HepG2 (cell line): ENCODE measurements around the gene TUBAL3. TPM values are rescaled to one million over a fixed set of nuclear protein-coding genes. Genes with fewer than 3 reads are reported as not detected.

Source experiments
- ATAC-seq: fragments of 200-7000 bp; cut with Tn5 transposase; 3 replicates; pipeline ENCODE4 v1.9.1; 2020; ENCODE audit warnings: mild to moderate bottlenecking, moderate library complexity
- BruUV-seq: library from RNA; stranded (reverse); fragments of 400-500 nt; replicated peaks from 2 replicates; lab custom pipeline; 2021; lab: Mats Ljungman, UMichigan
- CTCF ChIA-PET: fragments of 300-600 bp; formaldehyde crosslinking; extraction: SDS; loops from one replicate; lab custom pipeline; 2021; ENCODE audit warnings: low total read pairs, inconsistent platforms, low intra/inter-chr PET ratio; lab: Yijun Ruan, JAX
- POLR2A ChIA-PET: fragments of 350-600 bp; sonication (Branson Sonifier 250); formaldehyde crosslinking; loops from one replicate; lab custom pipeline; 2020; ENCODE audit warnings: antibody characterized with exemption, inconsistent platforms; lab: Yijun Ruan, JAX
- DNase-seq: peaks from one replicate; pipeline ENCODE4 v3.0.0-alpha.2; 2015; ENCODE audit warnings: low spot score
- FAIRE-seq: peaks from 3 replicates; lab custom pipeline; 2011; peaks lifted over from hg19 to GRCh38; lab: Jason Lieb, UNC
- H2AFZ ChIP-seq: one replicate; pipeline ENCODE4 v1.6.1; 2011; ENCODE audit warnings: low read length, inconsistent platforms
- H3K27ac ChIP-seq: fragments of 300-600 bp; 3 replicates; pipeline ENCODE4 v1.8.0; 2011; ENCODE audit warnings: mixed run types, mild to moderate bottlenecking, mixed read lengths, low read length, inconsistent platforms; ENCODE audit not compliant: insufficient read depth; ENCODE audit errors: extremely low read length
- H3K27me3 ChIP-seq, 2 experiments: fragments of 200-600 bp in 1 of 2; 2 replicates in 1 of 2; 3 replicates in 1 of 2; pipeline versions ENCODE4 v1.6.0 to v1.8.0; 2011; ENCODE audit warnings: low read length in 2 of 2, mild to moderate bottlenecking in 2 of 2, moderate library complexity in 2 of 2, inconsistent platforms in 1 of 2; ENCODE audit not compliant: insufficient read depth in 2 of 2, control insufficient read depth in 1 of 2
- H3K36me3 ChIP-seq, 2 experiments: fragments of 200-600 bp in 1 of 2; replicated peaks in 1 of 2; 2 replicates in 1 of 2; 3 replicates in 1 of 2; pipeline versions ENCODE4 v1.5.1 to v1.8.0; 2011; ENCODE audit warnings: low read length in 2 of 2, inconsistent platforms in 1 of 2; ENCODE audit not compliant: insufficient read depth in 2 of 2, control insufficient read depth in 1 of 2
- H3K4me1 ChIP-seq: 2 replicates; pipeline ENCODE4 v1.5.1; 2012; ENCODE audit warnings: low read length, inconsistent platforms; ENCODE audit not compliant: insufficient read depth
- H3K4me2 ChIP-seq: 2 replicates; pipeline ENCODE4 v1.6.0; 2011; ENCODE audit warnings: low read depth, low read length, inconsistent platforms
- H3K4me3 ChIP-seq, 3 experiments: fragments of 200-600 bp in 1 of 3; sonication (generic), shearing (Covaris generic) in 1 of 3; replicated peaks in 1 of 3; 2 replicates each; pipeline ENCODE4 v1.5.1; 2011 to 2016; ENCODE audit warnings: low read length in 3 of 3, inconsistent platforms in 2 of 3, low read depth in 2 of 3, mild to moderate bottlenecking in 2 of 3, control low read depth in 1 of 3, mixed read lengths in 1 of 3; ENCODE audit not compliant: insufficient read depth in 1 of 3
- H3K79me2 ChIP-seq: one replicate; pipeline ENCODE4 v1.6.1; 2011; ENCODE audit warnings: low read length, inconsistent platforms; ENCODE audit not compliant: insufficient read depth
- H3K9ac ChIP-seq: 2 replicates; pipeline ENCODE4 v1.6.0; 2011; ENCODE audit warnings: mild to moderate bottlenecking, low read depth, low read length, inconsistent platforms; ENCODE audit not compliant: insufficient read depth
- H3K9me3 ChIP-seq: 2 replicates; pipeline ENCODE4 v1.5.1; 2012; ENCODE audit warnings: mild to moderate bottlenecking, low read length
- H4K20me1 ChIP-seq: 2 replicates; pipeline ENCODE4 v1.6.0; 2011; ENCODE audit warnings: inconsistent platforms, mild to moderate bottlenecking, low read length, moderate library complexity; ENCODE audit not compliant: insufficient read depth
- BHLHE40 ChIP-seq: IDR thresholded peaks from 2 replicates; pipeline ENCODE4 v1.6.1; 2011; ENCODE audit warnings: low read length, improper control_type of control experiment
- CEBPB ChIP-seq: IDR thresholded peaks from 2 replicates; pipeline ENCODE4 v1.6.1; 2011; ENCODE audit warnings: low read depth, low read length, improper control_type of control experiment, borderline replicate concordance
- CEBPG ChIP-seq: IDR thresholded peaks from 2 replicates; pipeline ENCODE4 v1.6.1; 2016
- CTCF ChIP-seq: sonication (generic); formaldehyde crosslinking; IDR thresholded peaks from 2 replicates; pipeline ENCODE4 v1.5.0; 2020; ENCODE audit warnings: mild to moderate bottlenecking, missing genetic modification reagents, moderate library complexity
- FOSL2 ChIP-seq: sonication (generic); formaldehyde crosslinking; IDR thresholded peaks from 2 replicates; pipeline ENCODE4 v1.4.0; 2020; ENCODE audit warnings: missing genetic modification reagents
- FOXA1 ChIP-seq, 2 experiments: fragments of 450-650 bp in 1 of 2; sonication (generic) in 1 of 2; formaldehyde crosslinking in 1 of 2; IDR thresholded peaks; 2 replicates each; pipeline versions ENCODE4 v1.4.0 to v1.6.1; 2016 to 2020; ENCODE audit warnings: missing genetic modification reagents in 1 of 2
- GATAD2A ChIP-seq: IDR thresholded peaks from 2 replicates; pipeline ENCODE4 v1.6.1; 2016
- GTF2F1 ChIP-seq: fragments of 150-350 bp; IDR thresholded peaks from 2 replicates; pipeline ENCODE4 v1.6.1; 2014; ENCODE audit warnings: low read length
- RAD21 ChIP-seq: fragments of 450-650 bp; formaldehyde crosslinking; IDR thresholded peaks from 2 replicates; pipeline ENCODE4 v1.5.0; 2020; ENCODE audit warnings: mild to moderate bottlenecking
- RORA ChIP-seq: sonication (generic); formaldehyde crosslinking; IDR thresholded peaks from 2 replicates; pipeline ENCODE4 v1.5.0; 2020; ENCODE audit warnings: mild to moderate bottlenecking, missing genetic modification reagents, moderate library complexity
- RXRB ChIP-seq: IDR thresholded peaks from 2 replicates; pipeline ENCODE4 v1.6.1; 2016; ENCODE audit warnings: borderline replicate concordance, missing genetic modification reagents, missing compliant biosample characterization
- SMC3 ChIP-seq: IDR thresholded peaks from 2 replicates; pipeline ENCODE4 v1.6.1; 2011; ENCODE audit warnings: low read length, improper control_type of control experiment
- STAG1 ChIP-seq: sonication (generic); formaldehyde crosslinking; IDR thresholded peaks from 2 replicates; pipeline ENCODE4 v1.4.0; 2020; ENCODE audit warnings: missing genetic modification reagents
- WGBS: methylation state at CpG from one replicate; pipeline ENCODE4 v1.1.6; 2017; ENCODE audit warnings: low lambda C conversion rate; 5-methylcytosine and 5-hydroxymethylcytosine counted together
- in situ Hi-C: cut with HindIII; loops from 2 replicates; pipeline ENCODE4 v1.10.0; 2017; ENCODE audit warnings: low pct_unique_long_range_greater_than_20kb; ENCODE audit not compliant: extremely low pct_ligation_motif_present
- intact Hi-C: fragments of 100-400 bp; cut with micrococcal nuclease; formaldehyde crosslinking; loops from one replicate; pipeline ENCODE4 v1.10.0; 2022; ENCODE audit not compliant: unreplicated experiment
- polyA plus RNA-seq, 8 experiments: library from polyadenylated mRNA; depleted of rRNA in 3 of 8; stranded (reverse) in 7 of 8; unstranded in 1 of 8; fragments of >200 nt; fragmentation: Illumina TruSeq in 4 of 8; extraction: Trizol in 4 of 8; gene quantifications; 2 replicates each; pipeline versions ENCODE4 v1.2.1 to v1.2.3, GENCODE V29; 2011 to 2016; ENCODE audit warnings: low read depth in 4 of 8, missing spikeins in 1 of 8, mixed read lengths in 1 of 8; ENCODE audit not compliant: insufficient read depth in 1 of 8
- total RNA-seq, 5 experiments: library from RNA; depleted of rRNA; stranded (reverse); fragments of >200 nt; fragmentation: Illumina TruSeq; extraction: Trizol; gene quantifications; 2 replicates each; pipeline ENCODE4 v1.2.3, GENCODE V29; 2016; ENCODE audit warnings: low read depth in 1 of 5

The TUBAL3 gene
- total and polyA plus RNA-seq, 2 of the 13 experiments (the other 11 are each of a cell fraction or from before 2014, with no cell fraction given): 0.07 to 0.26 TPM

DNA sequence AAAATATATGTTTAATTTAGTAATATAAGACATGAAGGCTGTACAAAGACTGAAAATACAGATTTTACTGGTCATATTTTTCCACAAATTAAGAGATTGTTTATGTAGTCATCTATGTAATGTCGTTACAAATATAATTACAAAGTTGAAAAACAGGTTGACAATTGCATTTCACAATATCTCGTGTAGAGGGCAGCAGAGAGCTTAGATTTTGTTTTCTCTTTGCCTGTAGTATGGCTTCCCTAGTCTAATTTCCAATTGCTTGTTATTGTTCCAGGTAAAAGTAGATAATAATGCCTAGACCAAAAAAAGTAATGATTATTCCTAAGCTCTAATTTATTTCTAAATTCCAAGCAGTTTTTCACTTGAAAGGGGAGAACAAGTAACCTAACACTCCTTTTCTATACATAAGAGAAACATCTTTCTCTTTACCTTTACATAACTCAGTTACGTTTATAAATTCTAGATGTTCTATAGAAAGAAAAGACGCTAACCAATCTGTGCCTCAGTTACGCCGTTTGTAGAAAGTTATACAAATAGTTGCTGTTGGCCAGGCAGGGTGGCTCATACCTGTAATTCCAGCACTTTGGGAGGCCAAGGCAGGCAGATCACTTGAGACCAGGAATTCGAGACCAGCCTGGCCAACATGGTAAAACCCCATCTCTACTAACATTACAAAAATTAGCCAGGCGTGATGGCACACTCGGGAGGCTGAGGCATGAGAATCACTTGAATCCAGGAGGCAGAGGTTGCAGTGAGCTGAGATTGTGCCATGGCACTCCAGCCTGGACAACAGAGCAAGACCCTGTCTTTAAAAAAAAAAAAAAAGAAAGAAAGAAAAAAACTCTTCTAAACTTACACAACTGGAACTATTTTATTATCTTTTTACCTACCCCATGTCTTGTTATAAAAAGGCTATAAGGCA, 37.7 kb upstream of the TUBAL3 start:
- Histone ChIP-seq H3K36me3 (peaks cover 0 to 2% of the 10 kb centered on the region in 2 experiments; a peak in 4 of 5 replicates), H3K79me2 (peaks cover 9% of the 10 kb centered on the region), H3K27me3 (no peaks in the 10 kb centered on the region), H3K4me1 (peaks cover 5% of the 10 kb centered on the region), H3K4me2 (no peak overlapping the region), H3K9me3 (no peaks in the 10 kb centered on the region), H3K4me3 (no peak overlapping the region), H3K9ac (no peak overlapping the region), H2AFZ (no peak overlapping the region), H3K27ac (no peak overlapping the region), H4K20me1 (no peaks in the 10 kb centered on the region)
- ChIA-PET CTCF (interaction anchor here (0.9 to 2.9 kb wide), 4 partner anchors 181 to 627 kb away, joined by 3 to 31 read pairs (median 3); no protein-coding TSS in a partner anchor), POLR2A (interaction anchor here (0.7 to 1.8 kb wide), 2 partner anchors 106 to 242 kb away, joined by 3 to 7 read pairs; partner anchors contain the start of gene TASOR2)
- ATAC-seq (no peak), FAIRE-seq (no peak), DNase-seq (peak; percentile 43)
- BruUV-seq: no TSS peak
- TF ChIP-seq FOXA1 (IDR thresholded peaks at IDR 0.05) (no peak), FOXA1 (CRISPR knock-in tag; IDR thresholded peaks at IDR 0.05) (0 out of 2 replicates have a peak, but pooled peaks have one; percentile 13), RAD21 (CRISPR knock-in tag) (peak; percentile 65), RORA (CRISPR knock-in tag) (0 out of 2 replicates have a peak, but pooled peaks have one; percentile 37), FOSL2 (CRISPR knock-in tag) (no peak), BHLHE40 (no peak), GTF2F1 (no peak), SMC3 (peak; percentile 84), CTCF (CRISPR knock-in tag) (peak; percentile 74), CEBPB (peak; percentile 76), RXRB (CRISPR knock-in tag) (peak; percentile 11; the same call in 1 of the 2 replicates), CEBPG (CRISPR knock-in tag) (peak; percentile 71), GATAD2A (CRISPR knock-in tag) (peak; percentile 41; the same call in 1 of the 2 replicates), STAG1 (CRISPR knock-in tag) (peak; percentile 87)
- in situ Hi-C loops (loop anchor here (5.0 kb wide), 1 partner anchor 180 kb away; no protein-coding TSS in a partner anchor), intact Hi-C loops (loop anchor here (1.0 to 10.0 kb wide), 2 partner anchors 72 to 181 kb away; no protein-coding TSS in a partner anchor)
- WGBS: 73% methylated on average over 9 of the region's 9 CpGs
